CD4-positive, alpha-beta T cell treated with Interferon gamma for 1 hour (primary cell): ENCODE results near the gene CDC7.
A peak's percentile ranks its signal among the peaks of the same experiment; 100 is the strongest.
"Not testable (repeated sequence)": the region's sequence is repeated elsewhere in the genome, so short reads cannot be mapped to it uniquely, and the experiment has no call there.

Experiments used
- DNase-seq: peaks from one replicate; pipeline ENCODE4 v3.0.0-alpha.2; 2020

CDC7 gene

GRCh38 chr1:91500756-91501522 lies at the start of gene CDC7:
CDC7 (plus strand) TSS chr1:91500851; CDS start chr1:91501717, 866 bp downstream.
- DNase-seq = peak; percentile 87

- DNase-seq = no peak
These were observed 46.5 kb upstream of the CDC7 start for GRCh38 chr1:91454136-91454535.

- no peak for DNase-seq
These were observed 45.3 kb upstream of the CDC7 start for GRCh38 chr1:91455334-91455733.

DNA sequence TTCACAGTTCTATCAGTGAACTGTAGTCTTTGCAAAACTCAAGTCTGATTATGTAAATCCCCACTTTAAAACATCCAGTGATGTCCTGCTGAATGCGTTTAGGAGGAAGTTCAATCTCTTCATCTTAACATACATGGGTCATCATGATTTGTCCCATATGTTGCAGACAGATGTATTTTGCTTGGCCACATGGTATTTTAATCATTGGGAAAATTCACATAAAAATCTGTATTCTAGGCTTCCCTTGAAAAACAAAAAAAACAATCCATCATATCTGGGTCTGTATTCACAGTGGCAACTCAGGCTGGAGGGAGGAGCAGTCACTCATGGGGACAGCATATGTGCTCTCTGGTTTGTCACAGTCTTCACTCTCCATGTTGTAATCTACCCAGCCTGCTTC lies 44.8 kb upstream of the CDC7 start:
- no peak for DNase-seq

GRCh38 chr1:91465350-91465749 lies 35.3 kb upstream of the CDC7 start:
- DNase-seq = not testable (repeated sequence)

DNA sequence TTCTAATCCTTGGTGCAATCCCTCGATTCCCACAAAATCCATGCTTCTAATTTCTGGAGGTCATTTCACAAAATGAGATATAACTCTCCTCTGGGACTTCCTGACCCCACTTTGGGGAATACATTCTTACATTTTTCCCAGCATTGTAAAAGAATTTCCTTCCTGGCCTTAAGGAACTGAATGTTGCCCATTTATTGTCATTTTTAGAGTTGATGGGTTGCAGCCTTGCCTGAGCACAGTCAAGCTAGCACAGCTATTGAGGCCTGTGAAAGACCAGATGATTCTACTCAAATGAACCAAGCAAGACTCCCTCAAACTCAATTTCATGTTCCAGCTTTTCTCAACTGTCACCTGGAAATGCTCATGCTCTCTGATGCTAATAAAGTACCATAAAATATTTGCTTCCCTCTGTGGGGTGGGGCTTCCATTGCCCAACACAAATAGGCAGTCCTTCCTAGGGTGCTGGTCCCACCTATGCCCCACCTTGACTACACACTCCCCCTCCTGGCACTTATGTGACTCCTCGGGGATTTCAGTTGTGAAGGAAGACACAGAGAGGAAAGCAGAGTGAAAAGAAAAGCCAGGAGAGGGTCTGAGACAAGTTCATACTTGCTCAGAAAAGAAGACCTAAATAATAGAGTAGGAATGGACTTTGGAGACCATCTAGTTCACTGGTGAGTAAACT lies 24.0 kb upstream of the CDC7 start:
- no peak for DNase-seq

GRCh38 chr1:91487469-91487868 lies 13.2 kb upstream of the CDC7 start:
- no peak for DNase-seq

GRCh38 chr1:91490501-91490900 lies 10.2 kb upstream of the CDC7 start:
- DNase-seq = no peak

GRCh38 chr1:91498035-91498434 lies 2.6 kb upstream of the CDC7 start:
- DNase-seq = no peak

- no peak for DNase-seq
These were observed 2.0 kb upstream of the CDC7 start for GRCh38 chr1:91498498-91499245.

- DNase-seq = no peak
These were observed 1.3 kb upstream of the CDC7 start for GRCh38 chr1:91499346-91499745.

DNA sequence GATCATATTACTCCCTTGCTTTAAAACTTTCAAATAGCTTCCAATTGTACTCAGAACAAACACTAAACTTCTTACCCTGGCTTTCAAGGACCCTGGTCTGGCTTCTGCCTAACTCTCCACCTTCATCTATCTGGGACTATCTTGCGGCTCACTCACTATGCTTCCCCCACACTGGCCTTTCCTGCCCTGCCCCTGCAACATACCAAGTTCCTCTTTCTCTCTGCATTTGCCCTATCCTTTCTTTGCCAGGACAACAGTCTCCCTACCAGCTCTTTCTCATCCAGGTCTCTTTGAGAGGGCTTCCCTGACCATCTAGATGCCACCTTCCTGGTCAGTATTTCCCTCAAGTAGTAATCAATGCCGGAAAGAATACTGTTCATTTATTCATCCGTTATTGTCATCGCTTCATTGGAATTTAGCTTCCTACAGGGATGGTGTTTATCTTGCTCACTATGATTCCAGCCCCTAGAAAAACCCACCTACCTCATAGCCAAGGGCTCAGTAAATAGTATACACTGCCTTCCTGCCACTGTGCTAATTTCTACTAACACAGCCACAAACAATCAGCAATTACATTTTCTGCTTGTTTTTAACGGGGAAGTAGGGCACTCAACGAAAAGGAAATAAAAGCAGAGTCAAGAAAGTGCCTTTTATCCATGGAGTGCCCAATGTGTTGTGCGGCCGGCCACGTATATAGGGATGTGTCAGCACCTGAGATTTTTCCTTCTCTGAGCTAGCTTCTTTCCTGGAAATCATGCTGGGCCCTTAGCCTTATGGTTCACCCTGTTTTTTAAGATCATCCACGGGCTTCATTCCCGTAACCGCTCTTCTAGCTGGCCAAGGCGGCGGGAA lies 521 bp upstream of the CDC7 start:
- no peak for DNase-seq

DNA sequence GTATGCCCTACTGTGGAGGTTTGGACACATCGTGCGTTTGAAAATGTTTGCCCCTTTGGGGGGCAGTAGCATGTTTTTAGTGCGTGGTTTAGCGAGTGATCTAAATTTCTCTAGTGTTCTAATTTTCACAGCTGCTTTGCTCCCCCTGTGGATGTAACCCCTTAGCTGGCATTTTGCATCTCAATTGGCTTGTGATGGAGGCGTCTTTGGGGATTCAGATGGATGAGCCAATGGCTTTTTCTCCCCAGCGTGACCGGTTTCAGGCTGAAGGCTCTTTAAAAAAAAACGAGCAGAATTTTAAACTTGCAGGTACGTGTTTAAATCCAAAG lies 836 bp downstream of the CDC7 start:
- no peak for DNase-seq

GRCh38 chr1:91501971-91502671 lies 1.5 kb downstream of the CDC7 start:
- DNase-seq = no peak

DNA sequence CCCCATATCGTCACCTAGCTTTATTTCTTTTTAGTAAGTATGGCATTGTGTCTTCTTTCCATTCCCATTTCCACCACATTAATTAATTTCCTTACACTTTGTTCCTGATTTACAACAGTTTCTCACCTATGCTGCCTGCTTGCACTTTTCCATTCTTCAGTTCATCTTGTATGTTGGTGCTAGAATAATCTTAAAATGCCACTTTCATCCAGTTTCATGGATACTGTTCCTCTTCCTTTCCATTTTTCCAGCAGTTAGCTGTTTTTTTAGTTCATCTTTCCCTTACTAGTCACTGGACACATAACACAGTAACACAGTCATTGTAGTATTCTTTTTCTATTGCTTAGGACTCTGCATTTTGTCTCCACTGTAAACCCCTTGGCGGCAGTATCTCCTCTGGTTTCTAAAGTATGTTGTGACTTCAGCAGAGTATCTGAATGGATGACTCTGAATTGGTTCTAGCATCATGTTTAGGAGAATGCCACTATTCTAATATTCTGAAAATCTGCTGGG lies 2.1 kb downstream of the CDC7 start:
- DNase-seq = no peak

- no peak for DNase-seq
These were observed 2.8 kb downstream of the CDC7 start for GRCh38 chr1:91503332-91503900.

GRCh38 chr1:91503975-91504530 lies 3.4 kb downstream of the CDC7 start:
- DNase-seq = no peak

GRCh38 chr1:91505086-91505485 lies 4.4 kb downstream of the CDC7 start:
- no peak for DNase-seq

DNA sequence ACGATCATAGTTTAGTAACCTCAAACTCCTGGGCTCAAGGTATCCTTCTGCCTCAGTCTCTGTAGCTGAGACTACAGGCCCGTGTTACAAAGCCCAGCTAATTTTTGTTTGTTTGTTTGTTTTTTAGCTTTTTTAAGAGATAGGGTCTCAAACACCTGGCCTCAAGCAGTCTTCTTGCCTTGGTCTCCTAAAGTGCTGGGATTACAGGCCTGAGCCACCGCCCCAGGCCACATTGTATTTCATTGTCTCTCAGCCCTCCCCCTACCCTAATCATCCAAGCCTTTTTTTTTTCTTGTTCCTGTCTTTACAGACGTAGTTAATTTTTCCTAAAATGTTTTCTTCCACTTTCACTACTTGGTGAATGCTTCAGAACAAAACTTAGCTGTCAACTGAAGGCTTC lies 5.4 kb downstream of the CDC7 start:
- no peak for DNase-seq

- DNase-seq = no peak
These were observed 6.7 kb downstream of the CDC7 start for GRCh38 chr1:91507328-91507727.

GRCh38 chr1:91510754-91511153 lies 10.1 kb downstream of the CDC7 start:
- no peak for DNase-seq
